H1 (cell line): ENCODE results near the gene PRPF6. TPM values are rescaled to one million over a fixed set of nuclear protein-coding genes. Genes with fewer than 3 reads are reported as not detected.
"Not testable (repeated sequence)": the region's sequence is repeated elsewhere in the genome, so short reads cannot be mapped to it uniquely, and the experiment has no call there.

Experiments used
- CTCF ChIA-PET: fragments of 300-600 bp; sonication (Branson Sonifier 250); formaldehyde crosslinking; loops from one replicate; lab custom pipeline; 2021; ENCODE audit not compliant: partially characterized antibody; lab: Charles Lee
- POLR2A ChIA-PET: fragments of 300-600 bp; sonication (Branson Sonifier 250); formaldehyde crosslinking; loops from one replicate; lab custom pipeline; 2021; ENCODE audit warnings: inconsistent platforms; ENCODE audit not compliant: partially characterized antibody; lab: Charles Lee
- DNase-seq, 2 experiments: peaks; one replicate each; pipeline versions ENCODE4 v3.0.0 to v3.0.0-alpha.2; 2010 to 2022; ENCODE audit warnings: low spot score in 2 of 2, low read depth in 1 of 2, mixed read lengths in 1 of 2
- FAIRE-seq: peaks from 2 replicates; lab custom pipeline; 2011; peaks lifted over from hg19 to GRCh38; lab: Jason Lieb, UNC
- H2AFZ ChIP-seq: 2 replicates; pipeline ENCODE4 v1.8.1; 2012; ENCODE audit warnings: low read length, inconsistent platforms
- H2AK5ac ChIP-seq: 2 replicates; pipeline ENCODE4 v1.6.1; 2013; ENCODE audit warnings: low read depth, low read length
- H2BK120ac ChIP-seq: replicated peaks from 2 replicates; pipeline ENCODE3; 2013; ENCODE audit warnings: low read depth, low read length, inconsistent platforms
- H2BK12ac ChIP-seq: 2 replicates; pipeline ENCODE4 v1.6.1; 2013; ENCODE audit warnings: low read depth, low read length
- H2BK15ac ChIP-seq: 2 replicates; pipeline ENCODE4 v1.6.1; 2013; ENCODE audit warnings: low read length
- H2BK20ac ChIP-seq: 2 replicates; pipeline ENCODE4 v1.6.1; 2013; ENCODE audit warnings: low read length
- H2BK5ac ChIP-seq: 2 replicates; pipeline ENCODE4 v1.6.1; 2013; ENCODE audit warnings: low read depth, low read length
- H3K14ac ChIP-seq: 2 replicates; pipeline ENCODE4 v1.6.1; 2013; ENCODE audit warnings: inconsistent platforms; ENCODE audit not compliant: insufficient read length
- H3K18ac ChIP-seq: 2 replicates; pipeline ENCODE4 v1.6.1; 2013; ENCODE audit warnings: low read length; ENCODE audit errors: extremely low read depth
- H3K23ac ChIP-seq: 2 replicates; pipeline ENCODE4 v1.6.1; 2013; ENCODE audit warnings: inconsistent platforms; ENCODE audit not compliant: insufficient read length
- H3K23me2 ChIP-seq: 2 replicates; pipeline ENCODE4 v1.6.1; 2013; ENCODE audit warnings: low read depth, low read length
- H3K27ac ChIP-seq: 2 replicates; pipeline ENCODE4 v1.6.1; 2011; ENCODE audit warnings: low read depth, low read length, inconsistent platforms
- H3K27me3 ChIP-seq, 4 experiments: replicated peaks in 1 of 4; 1 replicate in 1 of 4; 2 replicates in 3 of 4; pipeline versions ENCODE4 v1.6.1 to v1.8.1; 2011 to 2013; ENCODE audit warnings: low read length in 3 of 4, mild to moderate bottlenecking in 3 of 4, inconsistent platforms in 2 of 4, mixed read lengths in 2 of 4, moderate library complexity in 1 of 4; ENCODE audit not compliant: control insufficient read depth in 3 of 4, insufficient read depth in 3 of 4; ENCODE audit errors: extremely low read depth in 1 of 4
- H3K36me3 ChIP-seq, 4 experiments: 2 replicates each; pipeline versions ENCODE4 v1.6.1 to v1.8.1; 2011 to 2013; ENCODE audit warnings: mild to moderate bottlenecking in 4 of 4, low read length in 3 of 4, moderate library complexity in 2 of 4, control low read depth in 1 of 4, inconsistent platforms in 1 of 4; ENCODE audit not compliant: insufficient read depth in 4 of 4, control insufficient read depth in 2 of 4
- H3K4ac ChIP-seq: replicated peaks from 2 replicates; pipeline ENCODE3; 2013; ENCODE audit warnings: low read length, low read depth, mixed read lengths, inconsistent platforms; ENCODE audit not compliant: insufficient read length
- H3K4me1 ChIP-seq, 4 experiments: replicated peaks in 1 of 4; 1 replicate in 1 of 4; 2 replicates in 3 of 4; pipeline versions ENCODE4 v1.6.1 to v1.8.1; 2011 to 2013; ENCODE audit warnings: low read length in 3 of 4, inconsistent platforms in 2 of 4, mixed read lengths in 1 of 4; ENCODE audit not compliant: insufficient read depth in 4 of 4, control insufficient read depth in 3 of 4
- H3K4me2 ChIP-seq, 2 experiments: 2 replicates each; pipeline versions ENCODE4 v1.6.1 to v1.8.1; 2011 to 2013; ENCODE audit warnings: low read depth in 2 of 2, low read length in 2 of 2, control low read depth in 1 of 2, inconsistent platforms in 1 of 2, mild to moderate bottlenecking in 1 of 2; ENCODE audit not compliant: insufficient read depth in 1 of 2
- H3K4me3 ChIP-seq, 4 experiments: fragments of 200-600, 300-600 bp in 1 of 4; sonication (generic), shearing (Covaris generic), sonication (Bioruptor Twin) in 1 of 4; 2 replicates each; pipeline versions ENCODE4 v1.5.1 to v1.8.1; 2011 to 2016; ENCODE audit warnings: low read length in 4 of 4, low read depth in 3 of 4, control low read depth in 2 of 4, inconsistent platforms in 2 of 4, mild to moderate bottlenecking in 2 of 4, mixed read lengths in 1 of 4, moderate library complexity in 1 of 4; ENCODE audit not compliant: insufficient read depth in 2 of 4; ENCODE audit errors: extremely low read depth in 1 of 4
- H3K56ac ChIP-seq: replicated peaks from 2 replicates; pipeline ENCODE3; 2013; ENCODE audit warnings: low read depth, mild to moderate bottlenecking, mixed read lengths, low read length, inconsistent platforms; ENCODE audit not compliant: insufficient read length
- H3K79me1 ChIP-seq: 2 replicates; pipeline ENCODE4 v1.6.1; 2013; ENCODE audit warnings: low read depth, low read length, control low read depth
- H3K79me2 ChIP-seq, 2 experiments: 2 replicates each; pipeline versions ENCODE4 v1.6.1 to v1.8.1; 2012 to 2013; ENCODE audit warnings: low read length in 2 of 2, mild to moderate bottlenecking in 2 of 2, inconsistent platforms in 1 of 2; ENCODE audit not compliant: insufficient read depth in 2 of 2, control insufficient read depth in 1 of 2
- H3K9ac ChIP-seq, 4 experiments: replicated peaks in 1 of 4; 1 replicate in 1 of 4; 2 replicates in 3 of 4; pipeline versions ENCODE4 v1.6.1 to v1.8.1; 2011 to 2013; ENCODE audit warnings: low read depth in 3 of 4, low read length in 3 of 4, control low read depth in 2 of 4, mild to moderate bottlenecking in 2 of 4, moderate library complexity in 2 of 4, inconsistent platforms in 1 of 4; ENCODE audit errors: extremely low read depth in 1 of 4
- H3K9me3 ChIP-seq, 2 experiments: 2 replicates each; pipeline versions ENCODE4 v1.6.1 to v1.8.1; 2012 to 2013; ENCODE audit warnings: mild to moderate bottlenecking in 2 of 2, moderate library complexity in 2 of 2, control low read depth in 1 of 2, inconsistent platforms in 1 of 2, low read depth in 1 of 2, low read length in 1 of 2, mixed read lengths in 1 of 2; ENCODE audit not compliant: insufficient read depth in 2 of 2
- H4K20me1 ChIP-seq, 2 experiments: replicated peaks in 1 of 2; 2 replicates each; pipeline versions ENCODE3 to v1.8.1; 2011 to 2013; ENCODE audit warnings: inconsistent platforms in 2 of 2, low read length in 2 of 2, mild to moderate bottlenecking in 1 of 2; ENCODE audit not compliant: insufficient read depth in 2 of 2, control insufficient read depth in 1 of 2
- H4K5ac ChIP-seq: 2 replicates; pipeline ENCODE4 v1.6.1; 2013; ENCODE audit warnings: low read length, low read depth, mixed read lengths, inconsistent platforms; ENCODE audit not compliant: insufficient read length
- H4K8ac ChIP-seq: 2 replicates; pipeline ENCODE4 v1.8.0; 2013; ENCODE audit warnings: mild to moderate bottlenecking, moderate library complexity, low read length, inconsistent platforms; ENCODE audit not compliant: insufficient read depth; ENCODE audit errors: extremely low read depth
- H4K91ac ChIP-seq: replicated peaks from 2 replicates; pipeline ENCODE3; 2013; ENCODE audit warnings: low read length, mixed read lengths, inconsistent platforms; ENCODE audit not compliant: insufficient read length
- WGBS, 2 experiments: shearing (Covaris generic) in 1 of 2; methylation state at CpG; one replicate each; pipeline versions ENCODE4 v1.1.6 to v1.1.7; 2013 to 2015; ENCODE audit warnings: low lambda C conversion rate in 2 of 2, mixed read lengths in 2 of 2, inconsistent platforms in 1 of 2, low coverage in 1 of 2, missing lambda C conversion rate in 1 of 2; ENCODE audit not compliant: insufficient replicate concordance in 2 of 2, insufficient coverage in 1 of 2, insufficient read length in 1 of 2; ENCODE audit errors: extremely low coverage in 1 of 2, missing lambda C conversion rate in 1 of 2; 5-methylcytosine and 5-hydroxymethylcytosine counted together
- polyA plus RNA-seq, 7 experiments: library from polyadenylated mRNA; depleted of rRNA in 3 of 7; stranded (reverse) in 5 of 7; unstranded in 2 of 7; fragments of >200 nt in 5 of 7; fragments of 200-250 nt in 2 of 7; gene quantifications; 1 replicate in 5 of 7; 2 replicates in 1 of 7; 4 replicates in 1 of 7; pipeline versions ENCODE4 v1.2.1 to v1.2.3, GENCODE V29; 2011 to 2013; ENCODE audit warnings: missing spikeins in 2 of 7, mixed read lengths in 2 of 7
- total RNA-seq: library from RNA; stranded (reverse); fragmentation: NEBNext Ultra II Directional; extraction: Animal tissue kit (Norgen Biotek cat#: 25700); gene quantifications from 2 replicates; pipeline ENCODE4 v1.2.1, GENCODE V29; 2021

Gene PRPF6
- total and polyA plus RNA-seq, 2 of the 8 experiments (the other 6 are each of a cell fraction or from before 2014, with no cell fraction given), result 27.9 to 76.9 TPM

- not testable (repeated sequence) for H3K79me2 ChIP-seq, H4K8ac ChIP-seq, H3K18ac ChIP-seq, H3K4ac ChIP-seq, H3K27ac ChIP-seq, H3K9ac ChIP-seq, H4K5ac ChIP-seq, H3K79me1 ChIP-seq, H2AFZ ChIP-seq, H2BK15ac ChIP-seq, H4K20me1 ChIP-seq, H2AK5ac ChIP-seq, H2BK120ac ChIP-seq, H2BK20ac ChIP-seq, H3K14ac ChIP-seq, H3K56ac ChIP-seq, FAIRE-seq, H2BK5ac ChIP-seq, H3K4me3 ChIP-seq, H3K23ac ChIP-seq, H3K27me3 ChIP-seq, DNase-seq, H3K4me2 ChIP-seq
- ChIA-PET CTCF (interaction anchor here (0.7 to 5.0 kb wide), 6 partner anchors 31 to 450 kb away, joined by 3 to 58 read pairs (median 4); no protein-coding TSS in a partner anchor), POLR2A (interaction anchor here (0.9 kb wide), 1 partner anchor 279 kb away, joined by 3 read pairs; no protein-coding TSS in a partner anchor)
- Histone ChIP-seq H3K4me1 (peaks cover 0 to 13% (median 7%) of the 10 kb centered on the region in 4 experiments; a peak in 6 of 7 replicates), H4K91ac (peak overlapping the region; percentile 44), H3K9me3 (peaks cover 16 to 18% of the 10 kb centered on the region in 2 experiments), H2BK12ac (0 out of 2 replicates have a peak overlapping the region, but pooled peaks have one; percentile 33), H3K23me2 (peaks cover 12% of the 10 kb centered on the region; the same call in 1 of the 2 replicates), H3K36me3 (peaks cover 2 to 15% (median 10%) of the 10 kb centered on the region in 4 experiments; a peak in 7 of 8 replicates)
- WGBS, 2 experiments, result 94% methylated on average over 10 of the region's 10 CpGs; no CpG with 5 or more reads in 1 of the 2 experiments
These were observed 9.0 kb upstream of the PRPF6 start for GRCh38 chr20:63971960-63972311.
